Duodenal mucosa (tissue), 2 donors: ENCODE data around the gene LRRC1.
"Not testable (repeated sequence)": the region's sequence is repeated elsewhere in the genome, so short reads cannot be mapped to it uniquely, and the experiment has no call there.

Experiments used
- H3K27ac ChIP-seq: one replicate; pipeline ENCODE4 v1.7.0; 2013; ENCODE audit warnings: low read depth, low read length
- H3K27me3 ChIP-seq, 2 donors: one replicate each; pipeline ENCODE4 v1.7.0; 2013; ENCODE audit warnings: low read length in 2 of 2, control low read depth in 1 of 2; ENCODE audit not compliant: insufficient read depth in 2 of 2, control insufficient read depth in 1 of 2
- H3K36me3 ChIP-seq, 2 donors: one replicate each; pipeline ENCODE4 v1.7.0; 2013; ENCODE audit warnings: low read length in 2 of 2, control low read depth in 1 of 2; ENCODE audit not compliant: insufficient read depth in 2 of 2, control insufficient read depth in 1 of 2
- H3K4me1 ChIP-seq, 2 donors: one replicate each; pipeline ENCODE4 v1.7.0; 2013; ENCODE audit warnings: low read length in 2 of 2, control low read depth in 1 of 2; ENCODE audit not compliant: insufficient read depth in 2 of 2, control insufficient read depth in 1 of 2
- H3K4me3 ChIP-seq, 2 donors: one replicate each; pipeline ENCODE4 v1.7.0; 2013; ENCODE audit warnings: low read length in 2 of 2, low read depth in 1 of 2
- H3K9ac ChIP-seq, 2 donors: one replicate each; pipeline ENCODE4 v1.7.0; 2013; ENCODE audit warnings: low read length in 2 of 2, low read depth in 1 of 2
- H3K9me3 ChIP-seq, 2 donors: one replicate each; pipeline ENCODE4 v1.7.0; 2013; ENCODE audit warnings: low read length in 2 of 2, control low read depth in 1 of 2; ENCODE audit not compliant: control insufficient read depth in 1 of 2

The LRRC1 gene

GRCh38 chr6:53799340-53799739 lies 4.5 kb downstream of the LRRC1 start:
- peaks cover 14 to 19% of the 10 kb centered on the region in 2 donors for H3K4me1 ChIP-seq
- no peak overlapping the region for H3K4me3 ChIP-seq
- H3K27ac ChIP-seq, result no peak overlapping the region
- no peaks in the 10 kb centered on the region for H3K36me3 ChIP-seq
- no peak overlapping the region for H3K9ac ChIP-seq
- no peaks in the 10 kb centered on the region for H3K27me3 ChIP-seq
- no peaks in the 10 kb centered on the region for H3K9me3 ChIP-seq

GRCh38 chr6:53801022-53801421 lies 6.2 kb downstream of the LRRC1 start:
- Histone ChIP-seq H3K9me3 (no peaks in the 10 kb centered on the region), H3K27me3 (no peaks in the 10 kb centered on the region), H3K36me3 (no peaks in the 10 kb centered on the region), H3K27ac (no peak overlapping the region), H3K4me3 (no peak overlapping the region), H3K4me1 (peaks cover 14 to 15% of the 10 kb centered on the region in 2 donors), H3K9ac (no peak overlapping the region)

- no peak overlapping the region for H3K4me3 ChIP-seq
- H3K9me3 ChIP-seq, result no peaks in the 10 kb centered on the region
- no peaks in the 10 kb centered on the region for H3K36me3 ChIP-seq
- no peaks in the 10 kb centered on the region for H3K27me3 ChIP-seq
- peaks cover 2 to 6% of the 10 kb centered on the region in 2 donors for H3K4me1 ChIP-seq
- H3K9ac ChIP-seq, result no peak overlapping the region
- no peak overlapping the region for H3K27ac ChIP-seq
These were observed 7.8 kb downstream of the LRRC1 start for GRCh38 chr6:53802582-53802981.

- no peaks in the 10 kb centered on the region for H3K36me3 ChIP-seq
- no peaks in the 10 kb centered on the region for H3K9me3 ChIP-seq
- no peak overlapping the region for H3K9ac ChIP-seq
- no peaks in the 10 kb centered on the region for H3K27me3 ChIP-seq
- H3K4me3 ChIP-seq, result no peak overlapping the region
- H3K4me1 ChIP-seq, result peaks cover 0 to 3% of the 10 kb centered on the region in 2 donors
- H3K27ac ChIP-seq, result no peak overlapping the region
These were observed 8.5 kb downstream of the LRRC1 start for GRCh38 chr6:53803081-53803860.

- Histone ChIP-seq H3K4me3 (no peak overlapping the region), H3K9ac (no peak overlapping the region), H3K27me3 (no peaks in the 10 kb centered on the region), H3K9me3 (no peaks in the 10 kb centered on the region), H3K36me3 (no peaks in the 10 kb centered on the region), H3K4me1 (peaks cover 0 to 3% of the 10 kb centered on the region in 2 donors), H3K27ac (no peak overlapping the region)
These were observed 10.2 kb downstream of the LRRC1 start for GRCh38 chr6:53805016-53805415.

GRCh38 chr6:53805725-53806124 lies 10.9 kb downstream of the LRRC1 start:
- Histone ChIP-seq H3K9me3 (no peaks in the 10 kb centered on the region), H3K36me3 (no peaks in the 10 kb centered on the region), H3K27me3 (no peaks in the 10 kb centered on the region), H3K9ac (no peak overlapping the region), H3K27ac (no peak overlapping the region), H3K4me3 (no peak overlapping the region), H3K4me1 (peaks cover 3 to 5% of the 10 kb centered on the region in 2 donors)

- H3K36me3 ChIP-seq, H3K27ac ChIP-seq, H3K9me3 ChIP-seq, H3K9ac ChIP-seq, H3K27me3 ChIP-seq, H3K4me3 ChIP-seq: not testable (repeated sequence)
- H3K4me1 ChIP-seq, result peaks cover 14 to 17% of the 10 kb centered on the region in 2 donors
These were observed 12.8 kb downstream of the LRRC1 start for GRCh38 chr6:53807606-53808005.

GRCh38 chr6:53808302-53808881 lies 13.6 kb downstream of the LRRC1 start:
- Histone ChIP-seq H3K9me3 (no peaks in the 10 kb centered on the region), H3K36me3 (no peaks in the 10 kb centered on the region), H3K27me3 (no peaks in the 10 kb centered on the region), H3K4me3 (no peak overlapping the region), H3K9ac (no peak overlapping the region), H3K4me1 (peaks cover 17 to 25% of the 10 kb centered on the region in 2 donors), H3K27ac (no peak overlapping the region)

GRCh38 chr6:53809691-53810090 lies 14.9 kb downstream of the LRRC1 start:
- H3K27me3 ChIP-seq, result no peaks in the 10 kb centered on the region
- H3K4me3 ChIP-seq, result no peak overlapping the region
- H3K9ac ChIP-seq, result no peak overlapping the region
- H3K36me3 ChIP-seq, result no peaks in the 10 kb centered on the region
- H3K27ac ChIP-seq, result no peak overlapping the region
- H3K9me3 ChIP-seq, result no peaks in the 10 kb centered on the region
- peaks cover 23 to 32% of the 10 kb centered on the region in 2 donors for H3K4me1 ChIP-seq

- H3K27ac ChIP-seq, result no peak overlapping the region
- H3K9ac ChIP-seq, result no peak overlapping the region
- H3K9me3 ChIP-seq, result no peaks in the 10 kb centered on the region
These were observed 16.3 kb downstream of the LRRC1 start for GRCh38 chr6:53811082-53811481.

More at GRCh38 chr6:53811082-53811481, 16.3 kb downstream of the LRRC1 start:
- H3K27me3 ChIP-seq, result no peaks in the 10 kb centered on the region
- no peaks in the 10 kb centered on the region for H3K36me3 ChIP-seq
- no peak overlapping the region for H3K4me3 ChIP-seq
- peaks cover 23 to 32% of the 10 kb centered on the region in 2 donors for H3K4me1 ChIP-seq
